Gastrocnemius medialis (tissue), 4 donors: ENCODE results near the gene TPM3.

Experiments
- CTCF ChIP-seq, 5 experiments: fragments of 450-650 bp in 3 of 5; fragments of 200-600 bp in 2 of 5; sonication (generic) in 2 of 5; IDR thresholded peaks in 4 of 5; conservative IDR thresholded peaks in 1 of 5; 1 replicate in 4 of 5; 2 replicates in 1 of 5; pipeline ENCODE4 v1.5.1; 2016 to 2019; ENCODE audit warnings: antibody characterized with exemption in 5 of 5, mild to moderate bottlenecking in 3 of 5, moderate library complexity in 3 of 5
- POLR2A ChIP-seq, 2 donors: fragments of 450-650 bp; IDR thresholded peaks; one replicate each; pipeline ENCODE4 v1.6.1; 2017; ENCODE audit warnings: antibody characterized with exemption in 2 of 2, mild to moderate bottlenecking in 2 of 2, moderate library complexity in 2 of 2

GRCh38 chr1:154148807-154149206 lies 43.1 kb downstream of the TPM3 start:
- TF ChIP-seq CTCF (IDR thresholded peaks at IDR 0.05 in 4 of 5, conservative IDR thresholded peaks at IDR 0.05 in 1 of 5) (no peak), POLR2A (IDR thresholded peaks at IDR 0.05) (no peak)
